Kidney (tissue), 14 donors: ENCODE data around the gene CCDC88C. TPM values are rescaled to one million over a fixed set of nuclear protein-coding genes. Genes with fewer than 3 reads are reported as not detected.

Experiments
- DNase-seq, 5 donors: peaks; one replicate each; pipeline ENCODE4 v3.0.0-alpha.2; 2013 to 2020
- FAIRE-seq: peaks from 2 replicates; lab custom pipeline; 2012; peaks lifted over from hg19 to GRCh38; lab: Jason Lieb, UNC
- H3K27ac ChIP-seq, 2 donors: one replicate each; pipeline ENCODE4 v1.7.0; 2013; ENCODE audit warnings: low read depth in 2 of 2, low read length in 2 of 2, inconsistent platforms in 1 of 2
- H3K27me3 ChIP-seq: one replicate; pipeline ENCODE4 v1.7.1; 2013; ENCODE audit warnings: low read length, inconsistent platforms; ENCODE audit not compliant: control insufficient read depth, insufficient read depth
- H3K36me3 ChIP-seq, 3 donors: one replicate each; pipeline versions ENCODE4 v1.7.0 to v1.7.1; 2013; ENCODE audit warnings: low read length in 3 of 3, control low read depth in 1 of 3, inconsistent platforms in 1 of 3; ENCODE audit not compliant: insufficient read depth in 3 of 3, control insufficient read depth in 2 of 3
- H3K4me1 ChIP-seq, 3 donors: one replicate each; pipeline versions ENCODE4 v1.7.0 to v1.7.1; 2013; ENCODE audit warnings: low read length in 3 of 3, inconsistent platforms in 1 of 3, low read depth in 1 of 3; ENCODE audit not compliant: control insufficient read depth in 2 of 3, insufficient read depth in 2 of 3
- H3K4me3 ChIP-seq, 3 donors: one replicate each; pipeline versions ENCODE4 v1.7.0 to v1.8.1; 2013; ENCODE audit warnings: low read length in 3 of 3, control low read depth in 1 of 3, inconsistent platforms in 1 of 3
- H3K9ac ChIP-seq, 3 donors: one replicate each; pipeline versions ENCODE4 v1.7.0 to v1.7.1; 2013; ENCODE audit warnings: low read length in 3 of 3, control low read depth in 1 of 3, inconsistent platforms in 1 of 3
- H3K9me3 ChIP-seq, 3 donors: one replicate each; pipeline versions ENCODE4 v1.7.0 to v1.7.1; 2013; ENCODE audit warnings: low read length in 3 of 3, control low read depth in 1 of 3, inconsistent platforms in 1 of 3; ENCODE audit not compliant: control insufficient read depth in 2 of 3, insufficient read depth in 1 of 3
- CTCF ChIP-seq: IDR thresholded peaks from 3 replicates; pipeline ENCODE4 v1.5.1; 2012; ENCODE audit warnings: mild to moderate bottlenecking, moderate library complexity, borderline replicate concordance; ENCODE audit not compliant: insufficient read depth; ENCODE audit errors: extremely low read depth
- intact Hi-C: fragments of 100-400 bp; cut with DNase I; formaldehyde crosslinking; loops from one replicate; pipeline ENCODE4 v1.11.1; 2022
- polyA plus RNA-seq: library from polyadenylated mRNA; stranded (reverse); fragments of 350-450 nt; fragmentation: Illumina TruSeq; extraction: RNeasy Lipid Tissue Mini Kit (QIAGEN cat#74804); gene quantifications from one replicate; pipeline ENCODE4 v1.2.3, GENCODE V29; 2014; ENCODE audit warnings: low read depth, low replicate concordance; ENCODE audit not compliant: insufficient read depth
- total RNA-seq: library from RNA; stranded (reverse); fragmentation: NEBNext Ultra II Directional; extraction: Animal tissue kit (Norgen Biotek cat#: 25700); gene quantifications from one replicate; pipeline ENCODE4 v1.2.1, GENCODE V29; 2021
- donor health status: control.
- donor health status: control.
- donor health status: control.
- donor health status: control.
- donor health status: control.
- donor health status: DM: yes; HTN: yes; CAD: no.
- donor health status: Normal renal cell carcinoma (clear cell type).

The CCDC88C gene
- total and polyA plus RNA-seq, 2 donors from 2014 or later, result 6.6 to 32.8 TPM

- Histone ChIP-seq H3K4me3 (no peak overlapping the region), H3K4me1 (peaks cover 5 to 36% (median 22%) of the 10 kb centered on the region in 3 donors), H3K9ac (no peak overlapping the region), H3K27ac (no peak overlapping the region), H3K36me3 (no peaks in the 10 kb centered on the region), H3K27me3 (no peaks in the 10 kb centered on the region), H3K9me3 (no peaks in the 10 kb centered on the region)
- intact Hi-C loops, result no loop called here
- DNase-seq (peak in 1 of 5 donors; percentile 35), FAIRE-seq (no peak)
- TF ChIP-seq CTCF, result no peak
These were observed 86.8 kb downstream of the CCDC88C start for GRCh38 chr14:91330856-91331255.

- no peak overlapping the region for H3K27ac ChIP-seq
- H3K9ac ChIP-seq, result no peak overlapping the region
- DNase-seq (peak in 1 of 5 donors; percentile 40), FAIRE-seq (no peak)
- no peaks in the 10 kb centered on the region for H3K36me3 ChIP-seq
- intact Hi-C loops, result no loop called here
- no peaks in the 10 kb centered on the region for H3K27me3 ChIP-seq
- peaks cover 2 to 35% (median 22%) of the 10 kb centered on the region in 3 donors for H3K4me1 ChIP-seq
- H3K9me3 ChIP-seq, result no peaks in the 10 kb centered on the region
- no peak for TF ChIP-seq CTCF
- H3K4me3 ChIP-seq, result no peak overlapping the region
These were observed 87.4 kb downstream of the CCDC88C start for GRCh38 chr14:91330096-91330696.

- TF ChIP-seq CTCF, result no peak
- intact Hi-C loops, result loop anchor here (5.0 kb wide), 1 partner anchor 88 kb away; the partner anchor contains the start of gene CCDC88C
- no peak overlapping the region for H3K4me3 ChIP-seq
- DNase-seq, result peak in 1 of 5 donors; percentile 30
- peaks cover 2 to 37% (median 22%) of the 10 kb centered on the region in 3 donors for H3K4me1 ChIP-seq
- no peak overlapping the region for H3K27ac ChIP-seq
- FAIRE-seq, result no peak
- no peaks in the 10 kb centered on the region for H3K36me3 ChIP-seq
- no peaks in the 10 kb centered on the region for H3K9me3 ChIP-seq
- H3K9ac ChIP-seq, result no peak overlapping the region
- no peaks in the 10 kb centered on the region for H3K27me3 ChIP-seq
These were observed 88.1 kb downstream of the CCDC88C start for GRCh38 chr14:91329486-91330014.
